Osteocyte (in vitro differentiated cells): ENCODE measurements around the gene RPRD1A. TPM values are rescaled to one million over a fixed set of nuclear protein-coding genes. Genes with fewer than 3 reads are reported as not detected.
A peak's percentile ranks its signal among the peaks of the same experiment; 100 is the strongest.
"Not testable (repeated sequence)": the region's sequence is repeated elsewhere in the genome, so short reads cannot be mapped to it uniquely, and the experiment has no call there.

ENCODE experiments used
- DNase-seq: peaks from one replicate; pipeline ENCODE4 v3.0.0; 2021; ENCODE audit warnings: mixed read lengths; ENCODE audit not compliant: unreplicated experiment; ENCODE audit errors: extremely low spot score
- H3K27ac Mint-ChIP-seq: one replicate; pipeline ENCODE4 v1.8.0; 2021; ENCODE audit warnings: mild to moderate bottlenecking, mixed read lengths; ENCODE audit not compliant: unreplicated experiment
- H3K27me3 Mint-ChIP-seq: one replicate; pipeline ENCODE4 v1.8.0; 2021; ENCODE audit warnings: mixed read lengths; ENCODE audit not compliant: unreplicated experiment
- H3K36me3 Mint-ChIP-seq: one replicate; pipeline ENCODE4 v1.8.0; 2021; ENCODE audit warnings: mixed read lengths; ENCODE audit not compliant: unreplicated experiment
- H3K4me1 Mint-ChIP-seq: one replicate; pipeline ENCODE4 v1.8.0; 2021; ENCODE audit warnings: mixed read lengths; ENCODE audit not compliant: unreplicated experiment
- H3K4me3 Mint-ChIP-seq: one replicate; pipeline ENCODE4 v1.8.0; 2021; ENCODE audit warnings: mild to moderate bottlenecking, moderate library complexity, mixed read lengths; ENCODE audit not compliant: unreplicated experiment
- H3K9me3 Mint-ChIP-seq: one replicate; pipeline ENCODE4 v1.8.0; 2021; ENCODE audit warnings: mixed read lengths; ENCODE audit not compliant: unreplicated experiment
- CTCF ChIP-seq: fragments of 200-600 bp; sonication (generic); IDR thresholded peaks from 2 replicates; pipeline ENCODE4 v1.5.0; 2021; ENCODE audit warnings: antibody characterized with exemption, mild to moderate bottlenecking, moderate library complexity
- total RNA-seq: library from RNA; stranded (reverse); gene quantifications from 2 replicates; pipeline ENCODE4 v1.2.1, GENCODE V29; 2021

The RPRD1A gene
- total RNA-seq, 1 donor from 2014 or later, result 41.9 TPM

DNA sequence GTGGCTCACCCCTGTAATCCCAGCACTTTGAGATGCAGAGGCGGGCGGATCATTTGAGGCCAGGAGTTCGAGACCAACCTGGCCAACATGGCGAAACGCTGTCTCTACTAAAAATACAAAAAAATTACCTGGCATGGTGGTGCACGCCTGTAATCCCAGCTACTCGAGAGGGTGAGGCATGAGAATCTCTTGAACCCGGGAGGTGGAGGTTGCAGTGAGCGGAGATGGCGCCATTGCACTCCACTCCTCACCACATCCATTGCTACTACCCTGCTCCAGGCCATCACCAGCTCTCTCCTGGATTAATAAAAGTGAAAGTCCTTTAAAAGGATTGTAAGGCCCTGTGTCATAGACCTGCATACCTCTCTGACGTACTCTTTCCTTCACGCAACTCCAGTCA, 93.7 kb downstream of the RPRD1A start:
- Mint-ChIP-seq H3K27me3 (peaks cover 2% of the 10 kb centered on the region), H3K27ac (peak overlapping the region; percentile 76), H3K9me3 (no peaks in the 10 kb centered on the region), H3K36me3 (peaks cover 30% of the 10 kb centered on the region), H3K4me3 (peak overlapping the region; percentile 98), H3K4me1 (peaks cover 25% of the 10 kb centered on the region)
- no peak for DNase-seq
- TF ChIP-seq CTCF, result no peak

DNA sequence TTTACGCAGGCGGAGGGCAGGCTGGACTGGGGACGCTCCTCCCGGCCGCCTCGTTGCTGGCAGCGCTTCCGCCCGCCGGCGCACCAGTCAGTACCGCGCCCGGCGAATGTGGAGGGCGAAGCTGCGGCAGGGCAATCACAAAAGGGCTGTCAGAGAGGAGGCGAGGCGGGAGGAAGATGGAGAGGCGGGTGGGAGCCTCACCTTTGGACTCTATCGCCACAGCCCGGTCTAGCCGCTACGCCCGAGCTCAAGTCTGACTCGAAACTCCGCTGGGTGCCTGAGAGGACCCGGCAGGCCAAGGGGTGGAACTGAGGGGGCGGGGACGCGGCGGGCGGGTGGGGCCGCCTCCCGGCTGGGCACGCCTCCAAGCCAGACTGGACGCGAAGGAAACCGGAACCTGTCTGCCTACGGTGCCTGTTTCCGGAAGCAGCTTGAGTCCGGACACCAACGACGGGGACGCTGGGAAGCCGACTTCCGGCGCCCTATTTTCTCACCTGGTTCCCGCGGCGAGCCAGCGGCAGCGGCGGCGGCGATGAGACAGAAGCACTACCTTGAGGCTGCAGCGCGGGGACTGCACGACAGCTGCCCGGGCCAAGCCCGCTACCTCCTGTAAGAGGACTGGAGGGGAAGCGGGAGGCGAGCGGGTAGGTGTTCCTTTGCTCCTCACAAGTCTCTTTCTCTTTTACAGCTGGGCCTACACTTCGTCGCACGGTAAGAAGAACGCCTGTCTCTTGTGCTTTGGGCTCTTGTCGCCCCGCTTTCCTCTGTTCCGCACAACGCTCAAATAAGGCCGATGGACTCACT, 95.0 kb downstream of the RPRD1A start, which contains the start of gene RMP24:
RMP24 (plus strand) TSS at position 483 of the 804 bp plus-strand sequence.
- Mint-ChIP-seq H3K27ac (peak within 1 kb of the TSS; percentile 94), H3K4me3 (peak within 1 kb of the TSS; percentile 98), H3K4me1 (peaks cover 25% of the 10 kb centered on the region), H3K9me3 (no peaks in the 10 kb centered on the region), H3K27me3 (peaks cover 8% of the 10 kb centered on the region), H3K36me3 (peaks cover 17% of the 10 kb centered on the region)
- peak; percentile 96 for DNase-seq
- TF ChIP-seq CTCF, result no peak

- no peaks in the 10 kb centered on the region for H3K9me3 Mint-ChIP-seq
- H3K27ac Mint-ChIP-seq, result peak overlapping the region; percentile 94
- DNase-seq, result no peak
- peaks cover 14% of the 10 kb centered on the region for H3K36me3 Mint-ChIP-seq
- H3K27me3 Mint-ChIP-seq, result peaks cover 8% of the 10 kb centered on the region
- H3K4me1 Mint-ChIP-seq, result peaks cover 25% of the 10 kb centered on the region
- H3K4me3 Mint-ChIP-seq, result peak overlapping the region; percentile 98
- no peak for TF ChIP-seq CTCF
These were observed 95.6 kb downstream of the RPRD1A start for GRCh38 chr18:35971661-35972196.

- no peak overlapping the region for H3K27ac Mint-ChIP-seq
- peaks cover 25% of the 10 kb centered on the region for H3K4me1 Mint-ChIP-seq
- H3K9me3 Mint-ChIP-seq, result no peaks in the 10 kb centered on the region
- TF ChIP-seq CTCF, result no peak
- H3K4me3 Mint-ChIP-seq, result no peak overlapping the region
- DNase-seq, result no peak
- H3K27me3 Mint-ChIP-seq, result peaks cover 15% of the 10 kb centered on the region
- H3K36me3 Mint-ChIP-seq, result peaks cover 4% of the 10 kb centered on the region
These were observed 97.7 kb downstream of the RPRD1A start for GRCh38 chr18:35969676-35970075.

- Mint-ChIP-seq H3K4me3 (no peak overlapping the region), H3K36me3 (no peaks in the 10 kb centered on the region), H3K27ac (no peak overlapping the region), H3K9me3 (no peaks in the 10 kb centered on the region), H3K27me3 (peaks cover 22% of the 10 kb centered on the region), H3K4me1 (peaks cover 14% of the 10 kb centered on the region)
- DNase-seq, result no peak
- no peak for TF ChIP-seq CTCF
These were observed 99.0 kb downstream of the RPRD1A start for GRCh38 chr18:35968278-35968880.

- not testable (repeated sequence) for DNase-seq, H3K9me3 Mint-ChIP-seq, H3K4me1 Mint-ChIP-seq, H3K27ac Mint-ChIP-seq, H3K36me3 Mint-ChIP-seq, H3K4me3 Mint-ChIP-seq
- H3K27me3 Mint-ChIP-seq, result peaks cover 22% of the 10 kb centered on the region
These were observed 99.5 kb downstream of the RPRD1A start for GRCh38 chr18:35967866-35968265.
